HG03097 (cell line): ENCODE results near the gene PGGHG.
"Not testable (repeated sequence)": the region's sequence is repeated elsewhere in the genome, so short reads cannot be mapped to it uniquely, and the experiment has no call there.

Source experiments
- ATAC-seq: cut with Tn5 transposase; IDR thresholded peaks from one replicate; pipeline ENCODE4 v1.9.1; 2021; ENCODE audit not compliant: unreplicated experiment, low FRiP score

Gene PGGHG

DNA sequence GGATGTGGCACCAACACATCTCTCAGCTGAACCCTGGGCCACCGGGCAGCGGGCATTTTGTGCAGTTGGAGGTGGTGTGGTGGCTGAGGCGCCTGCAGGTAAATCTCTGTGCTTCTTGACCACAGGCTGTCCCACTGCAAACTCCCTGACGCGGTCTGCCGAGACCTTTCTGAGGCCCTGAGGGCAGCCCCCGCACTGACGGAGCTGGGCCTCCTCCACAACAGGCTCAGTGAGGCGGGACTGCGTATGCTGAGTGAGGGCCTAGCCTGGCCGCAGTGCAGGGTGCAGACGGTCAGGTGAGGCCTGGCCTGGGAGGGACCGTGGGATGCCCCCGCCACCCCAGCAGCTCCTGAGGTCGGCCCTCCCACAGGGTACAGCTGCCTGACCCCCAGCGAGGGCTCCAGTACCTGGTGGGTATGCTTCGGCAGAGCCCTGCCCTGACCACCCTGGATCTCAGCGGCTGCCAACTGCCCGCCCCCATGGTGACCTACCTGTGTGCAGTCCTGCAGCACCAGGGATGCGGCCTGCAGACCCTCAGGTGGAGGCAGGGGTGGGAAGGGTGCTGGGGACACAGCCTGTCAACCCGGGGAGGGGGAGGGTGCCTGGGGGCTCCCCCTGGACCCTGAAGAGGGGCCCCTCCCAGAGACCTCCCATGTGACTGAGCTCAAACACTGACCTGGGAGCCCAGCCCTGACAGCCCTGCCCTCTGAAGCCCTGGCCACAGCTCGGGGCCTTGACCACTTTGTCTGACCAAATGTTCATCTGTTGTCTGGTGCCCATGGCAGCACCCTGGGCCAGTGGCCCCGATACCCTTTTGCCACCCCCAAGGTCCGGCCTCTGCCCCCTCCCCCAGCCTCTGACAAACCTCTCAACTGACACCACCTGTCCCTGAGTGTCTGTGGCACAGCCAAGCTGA lies 4.6 kb upstream of the PGGHG start:
- ATAC-seq = no peak

DNA sequence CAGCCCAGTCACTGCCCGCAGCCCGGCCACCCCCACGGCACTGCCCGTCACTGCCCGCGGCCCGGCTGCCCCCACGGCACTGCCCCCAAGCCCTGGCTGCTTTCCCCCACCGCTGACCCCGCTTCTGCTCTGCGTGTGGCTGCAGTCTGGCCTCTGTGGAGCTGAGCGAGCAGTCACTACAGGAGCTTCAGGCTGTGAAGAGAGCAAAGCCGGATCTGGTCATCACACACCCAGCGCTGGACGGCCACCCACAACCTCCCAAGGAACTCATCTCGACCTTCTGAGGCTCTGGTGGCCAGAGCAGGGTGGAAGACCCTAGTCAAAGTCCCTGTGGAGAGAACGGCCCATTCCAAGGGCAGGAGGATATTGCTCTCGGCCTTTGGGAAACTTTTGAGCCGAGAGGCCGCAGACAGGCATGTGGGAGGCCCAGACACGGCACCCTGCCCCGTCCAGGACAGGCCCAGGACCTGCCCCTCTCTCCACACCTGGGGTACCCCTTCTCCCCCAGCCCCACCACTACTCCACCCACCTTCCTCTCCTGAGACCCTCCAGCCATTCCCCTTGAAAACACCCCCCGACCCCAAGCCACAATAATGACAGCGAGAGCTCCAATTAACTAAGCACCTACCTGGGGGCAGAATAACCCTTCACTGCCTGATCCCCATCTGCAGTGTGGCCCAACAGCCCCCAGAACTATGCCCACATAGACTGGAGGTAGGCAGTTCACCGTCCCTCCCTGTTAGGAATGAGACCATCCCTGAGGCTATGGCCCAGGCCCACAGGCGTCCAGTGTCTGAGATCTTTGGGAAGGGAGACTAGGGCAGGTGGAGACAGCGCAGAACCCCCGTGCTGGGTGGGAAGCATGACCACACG lies 3.7 kb upstream of the PGGHG start:
- no peak for ATAC-seq

GRCh38 chr11:285894-286220 lies 3.1 kb upstream of the PGGHG start:
- ATAC-seq = no peak

DNA sequence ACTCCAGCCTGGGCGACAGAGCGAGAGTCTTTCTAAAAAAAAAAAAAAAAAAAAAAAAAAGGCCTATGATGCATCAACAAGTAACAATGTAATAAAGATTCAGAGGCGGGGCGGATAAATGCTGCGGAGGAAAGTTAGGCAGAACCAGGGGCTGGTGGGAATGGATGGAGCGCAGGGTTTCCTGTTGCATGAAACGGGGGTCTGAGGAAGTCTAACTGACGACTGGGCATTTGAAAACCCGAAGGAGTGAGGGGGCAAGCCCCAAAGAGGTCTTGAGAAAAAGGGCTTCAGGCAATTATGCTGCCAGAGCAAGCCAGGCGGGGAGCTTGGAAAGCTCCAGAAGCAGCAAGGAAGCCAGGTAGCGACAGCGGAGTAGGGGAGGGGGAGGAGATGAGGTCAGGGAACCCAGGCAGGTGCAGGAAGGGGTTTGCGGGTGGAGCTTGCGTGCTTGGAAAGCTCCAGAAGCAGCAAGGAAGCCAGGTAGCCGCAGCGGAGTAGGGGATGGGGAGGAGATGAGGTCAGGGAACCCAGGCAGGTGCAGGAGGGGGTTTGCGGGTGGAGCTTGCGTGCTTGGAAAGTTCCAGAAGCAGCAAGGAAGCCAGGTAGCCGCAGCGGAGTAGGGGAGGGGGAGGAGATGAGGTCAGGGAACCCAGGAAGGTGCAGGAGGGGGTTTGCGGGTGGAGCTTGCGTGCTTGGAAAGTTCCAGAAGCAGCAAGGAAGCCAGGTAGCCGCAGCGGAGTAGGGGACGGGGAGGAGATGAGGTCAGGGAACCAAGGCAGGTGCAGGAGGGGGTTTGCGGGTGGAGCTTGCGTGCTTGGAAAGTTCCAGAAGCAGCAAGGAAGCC lies 1.7 kb upstream of the PGGHG start:
- not testable (repeated sequence) for ATAC-seq

DNA sequence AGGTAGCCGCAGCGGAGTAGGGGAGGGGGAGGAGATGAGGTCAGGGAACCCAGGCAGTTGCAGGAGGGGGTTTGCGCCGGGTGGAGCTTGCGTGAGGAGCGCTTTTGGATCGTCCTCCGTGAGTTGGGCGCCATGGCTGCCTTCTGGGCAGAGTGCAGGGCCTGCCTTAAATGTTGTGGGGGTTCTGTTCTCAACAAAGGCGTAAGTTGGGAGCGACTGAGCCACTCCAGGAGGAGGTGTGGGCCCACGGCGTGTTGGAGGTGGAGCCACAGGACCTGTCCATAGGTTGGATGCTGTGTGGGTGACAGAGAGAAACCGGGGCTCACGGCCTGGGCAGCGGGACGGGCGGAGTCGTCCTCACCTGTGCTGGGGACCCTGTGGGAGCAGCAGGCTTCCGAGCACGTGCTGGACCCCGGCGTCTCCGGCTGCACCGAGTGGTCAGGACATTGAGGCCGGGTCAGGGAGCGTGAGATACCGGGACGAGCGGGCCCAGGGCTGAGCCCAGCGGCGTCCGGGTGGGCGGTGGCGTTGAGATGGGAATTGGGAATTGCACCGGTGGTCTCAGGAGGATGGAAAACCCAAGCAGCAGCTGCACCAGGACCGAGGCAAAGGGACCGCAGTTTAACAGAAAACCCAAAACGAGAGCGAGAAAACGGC lies 977 bp upstream of the PGGHG start:
- ATAC-seq = no peak

DNA sequence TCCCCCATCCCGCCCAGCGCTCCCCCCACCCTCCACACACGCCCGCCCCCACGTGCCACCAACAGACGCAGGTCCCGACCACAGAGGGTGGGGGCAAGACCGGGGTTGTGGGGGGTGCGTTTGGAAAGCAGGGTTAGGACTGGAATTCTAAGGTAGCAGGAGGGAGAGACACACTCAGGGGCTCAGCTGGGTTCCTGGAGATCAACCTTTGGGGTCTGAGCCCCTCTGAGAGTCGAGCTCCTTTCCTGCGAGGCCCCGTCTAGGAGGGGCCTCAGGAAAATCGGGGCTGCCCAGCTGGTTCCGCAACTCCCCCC lies 429 bp downstream of the PGGHG start:
- no peak for ATAC-seq

- no peak for ATAC-seq
These were observed 1.0 kb downstream of the PGGHG start for GRCh38 chr11:289712-290620.

DNA sequence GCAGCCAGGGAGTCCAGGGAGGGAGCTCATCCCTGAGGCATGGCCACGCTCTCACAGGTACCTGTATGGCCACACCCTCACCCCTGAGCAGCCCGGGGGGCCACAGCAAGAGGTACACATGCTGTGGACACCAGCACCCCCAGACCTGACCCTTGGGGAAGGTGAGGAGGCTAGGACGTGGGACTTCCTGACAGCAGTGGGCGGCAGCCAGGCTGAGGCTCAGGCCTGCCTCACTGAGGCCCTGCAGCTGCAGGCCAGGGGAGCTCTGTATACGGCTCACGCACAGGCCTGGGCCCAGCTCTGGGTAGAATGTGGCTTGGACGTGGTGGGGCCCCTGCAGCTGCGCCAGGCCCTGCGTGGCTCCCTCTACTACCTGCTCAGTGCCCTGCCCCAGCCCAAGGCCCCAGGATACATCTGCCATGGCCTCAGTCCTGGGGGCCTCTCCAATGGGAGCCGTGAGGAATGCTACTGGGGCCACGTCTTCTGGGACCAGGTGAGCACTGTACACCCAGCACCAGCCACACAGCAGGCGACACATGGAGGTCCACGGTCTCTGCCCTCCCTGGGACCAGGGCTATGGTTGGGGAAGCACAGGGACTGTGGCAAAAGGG lies 1.8 kb downstream of the PGGHG start:
- no peak for ATAC-seq

DNA sequence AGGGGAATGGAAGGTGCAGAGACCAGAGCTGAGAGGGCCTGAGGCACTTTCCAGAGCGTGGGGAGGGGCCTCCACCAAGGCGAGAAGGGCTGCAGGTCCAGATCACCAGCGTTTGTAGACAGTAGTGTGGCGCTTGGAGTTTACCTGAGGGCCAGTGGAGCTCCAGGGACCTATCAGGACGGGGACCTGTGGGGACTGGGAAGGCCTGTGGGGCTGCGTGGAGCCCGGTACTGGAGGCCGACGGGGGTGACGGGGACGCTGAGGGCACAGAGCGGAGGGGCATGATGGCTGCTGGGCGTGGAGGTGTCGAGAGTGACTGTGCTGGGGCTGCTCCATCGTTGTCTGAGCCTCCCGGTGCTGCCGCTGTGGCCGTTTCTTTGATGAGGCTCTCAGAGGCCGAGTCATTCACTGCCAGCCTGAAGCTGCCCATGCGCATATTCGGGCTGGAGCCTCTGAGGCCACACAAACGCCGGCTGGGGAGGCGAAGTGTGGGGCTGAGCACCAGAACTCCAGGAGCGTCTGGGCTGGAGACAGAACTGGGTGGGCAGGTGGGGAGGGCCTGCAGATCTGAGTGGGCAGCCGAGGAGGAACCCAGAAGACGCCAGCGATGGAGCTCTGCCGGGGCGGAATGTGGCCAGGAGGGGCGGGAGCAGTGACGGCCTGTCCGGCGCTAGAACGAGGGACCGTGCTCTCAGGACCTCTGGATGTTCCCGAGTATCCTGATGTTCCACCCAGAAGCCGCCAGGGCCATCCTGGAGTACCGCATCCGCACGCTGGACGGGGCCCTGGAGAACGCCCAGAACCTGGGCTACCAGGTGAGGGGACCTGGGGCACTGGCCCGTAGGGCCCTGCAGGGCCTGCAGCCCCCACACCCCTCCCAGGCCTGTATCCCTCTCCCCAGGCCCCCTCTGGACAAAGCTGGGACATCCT lies 2.6 kb downstream of the PGGHG start:
- no peak for ATAC-seq

- ATAC-seq = no peak
These were observed 3.5 kb downstream of the PGGHG start for GRCh38 chr11:292211-293121.

DNA sequence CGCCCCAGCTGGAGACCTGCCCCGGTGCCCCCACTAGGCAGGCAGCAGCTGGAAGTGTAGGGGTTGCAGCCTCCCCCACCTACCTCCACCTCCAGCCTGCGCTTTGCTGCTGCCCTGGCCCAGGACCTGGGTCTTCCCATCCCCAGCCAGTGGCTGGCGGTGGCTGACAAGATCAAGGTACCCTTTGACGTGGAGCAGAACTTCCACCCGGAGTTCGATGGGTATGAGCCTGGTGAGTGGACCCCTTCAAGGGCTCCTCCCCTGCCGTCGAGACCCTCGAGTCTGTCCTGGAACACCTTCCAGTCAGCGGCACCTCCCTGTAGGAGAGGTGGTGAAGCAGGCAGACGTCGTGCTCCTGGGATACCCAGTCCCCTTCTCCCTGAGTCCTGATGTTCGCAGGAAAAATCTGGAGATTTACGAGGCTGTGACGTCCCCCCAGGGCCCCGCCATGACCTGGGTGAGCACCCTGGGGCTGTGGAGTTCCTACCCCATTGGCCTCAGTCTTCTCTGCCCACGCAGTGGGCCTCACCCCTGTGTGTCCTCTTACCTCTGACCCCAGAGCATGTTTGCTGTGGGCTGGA lies 4.4 kb downstream of the PGGHG start:
- ATAC-seq = no peak

DNA sequence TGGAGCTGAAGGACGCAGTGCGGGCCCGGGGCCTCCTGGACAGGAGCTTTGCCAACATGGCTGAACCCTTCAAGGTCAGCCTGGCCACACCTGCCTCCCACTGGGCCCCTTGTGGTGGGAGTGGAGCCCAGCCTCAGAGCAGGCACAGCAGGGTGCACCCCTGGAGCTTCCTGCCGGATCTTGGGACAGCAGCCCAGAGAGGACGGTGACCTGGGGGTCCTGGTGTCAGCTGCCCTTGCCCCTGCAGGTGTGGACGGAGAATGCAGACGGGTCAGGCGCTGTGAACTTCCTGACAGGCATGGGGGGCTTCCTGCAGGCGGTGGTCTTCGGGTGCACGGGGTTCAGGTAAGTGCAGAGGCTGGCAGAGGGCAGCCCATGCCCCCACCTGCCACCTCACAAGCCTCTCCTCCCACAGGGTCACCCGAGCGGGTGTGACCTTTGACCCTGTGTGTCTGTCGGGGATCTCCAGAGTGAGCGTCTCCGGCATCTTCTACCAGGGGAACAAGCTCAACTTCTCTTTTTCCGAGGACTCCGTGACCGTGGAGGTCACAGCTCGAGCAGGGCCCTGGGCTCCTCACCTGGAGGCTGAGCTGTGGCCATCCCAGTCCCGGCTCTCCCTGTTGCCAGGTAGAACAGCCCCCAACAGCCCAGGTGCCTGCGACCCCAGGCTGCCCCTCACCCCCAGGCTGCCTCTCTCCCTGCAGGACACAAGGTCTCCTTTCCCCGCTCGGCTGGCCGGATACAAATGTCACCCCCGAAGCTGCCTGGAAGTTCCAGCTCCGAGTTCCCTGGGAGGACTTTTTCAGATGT lies 5.1 kb downstream of the PGGHG start:
- ATAC-seq = no peak

DNA sequence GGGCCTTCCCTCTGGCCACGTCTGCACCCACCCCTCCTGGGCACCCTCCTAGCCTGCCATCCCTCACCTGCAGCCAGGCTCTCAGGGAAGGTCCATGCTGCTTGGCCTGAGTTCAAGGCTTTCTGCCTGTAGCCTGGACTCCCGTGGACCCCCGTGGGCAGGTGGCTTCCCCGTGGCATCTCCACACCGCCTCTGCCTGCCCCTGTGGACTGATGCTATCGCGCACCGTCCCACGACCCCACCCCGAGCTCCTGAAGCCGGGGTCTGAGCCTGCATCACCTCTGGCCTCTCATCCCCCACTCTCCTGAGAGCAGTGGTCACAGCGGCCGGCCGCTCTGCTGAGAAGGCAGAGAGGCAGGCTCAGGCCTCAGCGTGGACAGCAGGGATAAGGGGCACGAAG lies 5.9 kb downstream of the PGGHG start:
- ATAC-seq = no peak

GRCh38 chr11:295351-296170 lies 6.6 kb downstream of the PGGHG start:
- ATAC-seq = no peak
